Endothelial cell of hepatic sinusoid (primary cell): ENCODE results near the gene GTF3C4.
"Not testable (repeated sequence)": the region's sequence is repeated elsewhere in the genome, so short reads cannot be mapped to it uniquely, and the experiment has no call there.

Experiments
- in situ Hi-C: cut with HindIII; loops from 2 replicates; pipeline ENCODE4 v1.10.0; 2017; ENCODE audit warnings: low sequenced_read_pairs

GTF3C4 gene

GRCh38 chr9:132690696-132691095 is 20.4 kb downstream of the GTF3C4 start:
- in situ Hi-C loops = no loop called here

GRCh38 chr9:132694144-132694543 is 23.9 kb downstream of the GTF3C4 start:
- in situ Hi-C loops = no loop called here

GRCh38 chr9:132697230-132697629 is 27.0 kb downstream of the GTF3C4 start:
- in situ Hi-C loops = no loop called here

GRCh38 chr9:132698989-132699388 is 28.7 kb downstream of the GTF3C4 start:
- in situ Hi-C loops = no loop called here

GRCh38 chr9:132699956-132700355 is 29.7 kb downstream of the GTF3C4 start:
- in situ Hi-C loops = no loop called here

GRCh38 chr9:132702254-132702653 is 32.0 kb downstream of the GTF3C4 start:
- in situ Hi-C loops = no loop called here

GRCh38 chr9:132703336-132703735 is 33.1 kb downstream of the GTF3C4 start:
- in situ Hi-C loops = no loop called here

- in situ Hi-C loops = no loop called here
Measured at GRCh38 chr9:132708239-132708638, 38.0 kb downstream of the GTF3C4 start.

- in situ Hi-C loops = no loop called here
Measured at GRCh38 chr9:132708769-132709430, 38.6 kb downstream of the GTF3C4 start.

- in situ Hi-C loops = no loop called here
Measured at GRCh38 chr9:132710333-132710732, 40.1 kb downstream of the GTF3C4 start.

- in situ Hi-C loops = not testable (repeated sequence)
Measured at GRCh38 chr9:132711152-132711551, 40.9 kb downstream of the GTF3C4 start.

- in situ Hi-C loops = no loop called here
Measured at GRCh38 chr9:132711846-132712245, 41.6 kb downstream of the GTF3C4 start.

- in situ Hi-C loops = no loop called here
Measured at GRCh38 chr9:132712753-132713152, 42.5 kb downstream of the GTF3C4 start.

GRCh38 chr9:132716007-132716406 is 45.7 kb downstream of the GTF3C4 start:
- in situ Hi-C loops = no loop called here

- in situ Hi-C loops = no loop called here
Measured at GRCh38 chr9:132717326-132717945, 47.2 kb downstream of the GTF3C4 start.

- in situ Hi-C loops = not testable (repeated sequence)
Measured at GRCh38 chr9:132718381-132718928, 48.2 kb downstream of the GTF3C4 start.

- in situ Hi-C loops = no loop called here
Measured at GRCh38 chr9:132721661-132722060, 51.4 kb downstream of the GTF3C4 start.

GRCh38 chr9:132722564-132723065 is 52.4 kb downstream of the GTF3C4 start:
- in situ Hi-C loops = no loop called here

GRCh38 chr9:132723809-132724208 is 53.5 kb downstream of the GTF3C4 start:
- in situ Hi-C loops = no loop called here

- in situ Hi-C loops = no loop called here
Measured at GRCh38 chr9:132725306-132725705, 55.0 kb downstream of the GTF3C4 start.

- in situ Hi-C loops = no loop called here
Measured at GRCh38 chr9:132726576-132727130, 56.4 kb downstream of the GTF3C4 start.

GRCh38 chr9:132728071-132728470 is 57.8 kb downstream of the GTF3C4 start:
- in situ Hi-C loops = no loop called here
